GM11168 (cell line): Measurements from ENCODE around the gene KLHDC8B.

Experiments
- in situ Hi-C: fragments of 300-500 bp; cut with MboI; formaldehyde crosslinking; loops from one replicate; pipeline ENCODE4 v1.12.0; 2022; ENCODE audit warnings: low sequenced_read_pairs; ENCODE audit not compliant: unreplicated experiment

Gene KLHDC8B

GRCh38 chr3:49171119-49171774 lies at the start of gene KLHDC8B:
Gene KLHDC8B (plus strand): TSS chr3:49171598. CDS start chr3:49172770, 1,172 bp downstream.
- in situ Hi-C loops = loop anchor here (25.0 kb wide), 1 partner anchor 266 kb away; the partner anchor contains the start of gene NICN1

GRCh38 chr3:49122022-49122421 lies 49.4 kb upstream of the KLHDC8B start:
- in situ Hi-C loops = no loop called here

GRCh38 chr3:49122451-49122850 lies 48.9 kb upstream of the KLHDC8B start:
- in situ Hi-C loops = no loop called here

GRCh38 chr3:49122886-49123545 lies 48.4 kb upstream of the KLHDC8B start:
- in situ Hi-C loops = no loop called here

GRCh38 chr3:49123687-49124086 lies 47.7 kb upstream of the KLHDC8B start:
- in situ Hi-C loops = no loop called here

GRCh38 chr3:49124203-49124602 lies 47.2 kb upstream of the KLHDC8B start:
- in situ Hi-C loops = no loop called here

- in situ Hi-C loops = no loop called here
Measured at GRCh38 chr3:49124991-49125670, 46.3 kb upstream of the KLHDC8B start.

- in situ Hi-C loops = no loop called here
Measured at GRCh38 chr3:49131040-49131439, 40.4 kb upstream of the KLHDC8B start.

- in situ Hi-C loops = no loop called here
Measured at GRCh38 chr3:49131576-49131975, 39.8 kb upstream of the KLHDC8B start.

GRCh38 chr3:49132073-49132436 lies 39.3 kb upstream of the KLHDC8B start:
- in situ Hi-C loops = no loop called here

- in situ Hi-C loops = no loop called here
Measured at GRCh38 chr3:49132437-49133225, 38.8 kb upstream of the KLHDC8B start, which contains the start of gene LAMB2. Gene LAMB2 (minus strand): TSS chr3:49133050. CDS start chr3:49132867, 183 bp downstream.

- in situ Hi-C loops = no loop called here
Measured at GRCh38 chr3:49133226-49133951, 38.0 kb upstream of the KLHDC8B start.

GRCh38 chr3:49134471-49135265 lies 36.7 kb upstream of the KLHDC8B start:
- in situ Hi-C loops = no loop called here

- in situ Hi-C loops = no loop called here
Measured at GRCh38 chr3:49135499-49135898, 35.9 kb upstream of the KLHDC8B start.

- in situ Hi-C loops = no loop called here
Measured at GRCh38 chr3:49140080-49140479, 31.3 kb upstream of the KLHDC8B start.

GRCh38 chr3:49148159-49148558 lies 23.2 kb upstream of the KLHDC8B start:
- in situ Hi-C loops = no loop called here

GRCh38 chr3:49151610-49152009 lies 19.8 kb upstream of the KLHDC8B start:
- in situ Hi-C loops = loop anchor here (25.0 kb wide), 1 partner anchor 286 kb away; the partner anchor contains the start of gene NICN1

- in situ Hi-C loops = loop anchor here (25.0 kb wide), 1 partner anchor 284 kb away; the partner anchor contains the start of gene NICN1
Measured at GRCh38 chr3:49153349-49153912, 18.0 kb upstream of the KLHDC8B start.
